Fibroblast of skin of abdomen (primary cell): ENCODE measurements around the gene STAT3. TPM values are rescaled to one million over a fixed set of nuclear protein-coding genes. Genes with fewer than 3 reads are reported as not detected.
"Not testable (repeated sequence)": the region's sequence is repeated elsewhere in the genome, so short reads cannot be mapped to it uniquely, and the experiment has no call there.

Source experiments
- DNase-seq: peaks from one replicate; pipeline ENCODE4 v3.0.0-alpha.2; 2013
- polyA plus RNA-seq, 2 experiments: library from polyadenylated mRNA; unstranded; fragments of 120-200 nt; gene quantifications; one replicate each; pipeline ENCODE4 v1.2.1, GENCODE V29; 2013; ENCODE audit not compliant: insufficient read length in 2 of 2

Gene STAT3
- polyA plus RNA-seq (2013, experiment 1 of 2; ENCODE audit: insufficient read length): 74.7 TPM
- polyA plus RNA-seq (2013, experiment 2 of 2; ENCODE audit: insufficient read length): 75.5 TPM

GRCh38 chr17:42388381-42389134 is at the start of gene STAT3:
STAT3 (minus strand) TSS chr17:42388442; CDS start chr17:42348516, 39,926 bp downstream.
- peak; percentile 100 for DNase-seq

- DNase-seq: peak; percentile 97
These were observed 48.1 kb upstream of the STAT3 start for GRCh38 chr17:42436391-42436790.

GRCh38 chr17:42431758-42432161 is 43.5 kb upstream of the STAT3 start:
- no peak for DNase-seq

- no peak for DNase-seq
These were observed 41.6 kb upstream of the STAT3 start for GRCh38 chr17:42429726-42430447.

GRCh38 chr17:42428141-42428944 is 40.1 kb upstream of the STAT3 start:
- peak; percentile 99 for DNase-seq

- DNase-seq: peak; percentile 49
These were observed 36.9 kb upstream of the STAT3 start for GRCh38 chr17:42424991-42425610.

- DNase-seq: no peak
These were observed 35.5 kb upstream of the STAT3 start for GRCh38 chr17:42423766-42424165.

GRCh38 chr17:42422958-42423712 is 34.9 kb upstream of the STAT3 start, which contains the start of gene CAVIN1:
CAVIN1 (minus strand) TSS chr17:42423256; CDS start chr17:42423097, 159 bp downstream.
- peak; percentile 100 for DNase-seq

- DNase-seq: no peak
These were observed 34.2 kb upstream of the STAT3 start for GRCh38 chr17:42422412-42422957.

GRCh38 chr17:42421507-42422338 is 33.5 kb upstream of the STAT3 start:
- peak; percentile 72 for DNase-seq

GRCh38 chr17:42421136-42421506 is 32.9 kb upstream of the STAT3 start:
- no peak for DNase-seq

GRCh38 chr17:42417981-42418380 is 29.7 kb upstream of the STAT3 start:
- not testable (repeated sequence) for DNase-seq

- DNase-seq: no peak
These were observed 26.6 kb upstream of the STAT3 start for GRCh38 chr17:42414704-42415409.

GRCh38 chr17:42413464-42414040 is 25.3 kb upstream of the STAT3 start:
- DNase-seq: no peak

GRCh38 chr17:42411905-42412679 is 23.9 kb upstream of the STAT3 start:
- DNase-seq: no peak

- DNase-seq: no peak
These were observed 23.1 kb upstream of the STAT3 start for GRCh38 chr17:42411361-42411760.

GRCh38 chr17:42410319-42410685 is 22.1 kb upstream of the STAT3 start:
- no peak for DNase-seq

- peak; percentile 80 for DNase-seq
These were observed 21.5 kb upstream of the STAT3 start for GRCh38 chr17:42409523-42410318.
